Activated T-cell treated with anti-CD3 and anti-CD28 coated beads for 1 hour (primary cell): ENCODE results near the gene ZDHHC14.
"Not testable (repeated sequence)": the region's sequence is repeated elsewhere in the genome, so short reads cannot be mapped to it uniquely, and the experiment has no call there.

ENCODE experiments used
- DNase-seq: peaks from one replicate; pipeline ENCODE4 v3.0.0-alpha.2; 2020; ENCODE audit warnings: low read depth

The ZDHHC14 gene

DNA sequence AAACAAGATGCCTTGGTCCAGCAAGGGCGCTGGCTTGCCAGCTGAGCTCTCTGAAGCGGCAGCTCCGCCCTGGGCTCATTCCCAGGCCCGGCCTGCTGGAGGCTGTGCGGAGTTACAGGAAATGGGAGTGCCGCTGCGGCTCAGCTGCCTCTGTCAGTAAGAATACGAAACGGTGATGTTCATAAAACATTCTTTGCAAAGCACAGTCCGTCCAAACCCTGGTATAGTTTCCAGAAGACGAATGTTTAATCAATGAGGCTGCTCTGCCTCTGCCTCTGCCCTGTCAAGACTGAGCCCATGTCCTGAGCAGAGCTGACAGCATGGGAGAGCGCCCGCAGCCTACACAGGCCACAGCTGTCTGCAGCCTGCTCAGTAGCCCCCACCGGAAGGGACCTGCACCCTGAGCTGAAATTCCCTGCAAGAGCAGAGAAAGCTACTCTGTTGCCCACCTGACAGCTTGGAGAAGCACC lies 288.8 kb downstream of the ZDHHC14 start:
- no peak for DNase-seq

DNA sequence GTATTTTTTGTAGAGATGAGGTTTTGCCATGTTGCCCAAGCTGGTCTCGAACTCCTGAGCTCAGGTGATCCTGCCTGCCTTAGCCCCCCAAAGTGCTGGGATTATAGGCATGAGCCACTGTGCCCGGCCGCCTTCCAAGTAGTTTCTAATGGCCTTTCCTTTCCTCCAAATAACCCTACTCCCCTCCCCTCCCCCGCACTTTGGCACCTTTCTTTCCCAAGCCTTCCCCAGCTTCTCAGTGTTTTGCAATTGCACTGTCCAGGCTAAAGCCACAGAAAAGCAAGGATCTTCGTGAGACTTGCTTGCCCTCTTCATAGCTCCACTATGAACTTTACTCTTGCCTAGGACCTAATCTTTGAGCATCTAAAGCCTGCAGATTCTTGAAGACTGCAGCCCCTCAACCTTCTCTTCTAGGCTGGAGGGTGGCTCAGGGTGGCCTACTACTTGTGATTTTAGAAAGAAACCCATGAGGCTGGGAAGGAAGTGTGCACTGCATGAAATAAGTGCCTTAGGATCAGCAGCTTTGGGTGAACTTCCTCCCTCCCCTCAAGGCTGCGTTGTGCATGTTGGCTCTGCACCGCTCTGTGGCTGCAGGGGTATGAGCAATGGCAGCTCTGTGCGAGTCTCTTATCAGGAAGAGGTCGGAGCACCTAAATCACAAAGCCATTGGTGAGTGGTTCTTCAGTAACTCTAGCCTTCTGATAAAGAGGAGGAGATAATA lies 289.6 kb downstream of the ZDHHC14 start:
- no peak for DNase-seq

DNA sequence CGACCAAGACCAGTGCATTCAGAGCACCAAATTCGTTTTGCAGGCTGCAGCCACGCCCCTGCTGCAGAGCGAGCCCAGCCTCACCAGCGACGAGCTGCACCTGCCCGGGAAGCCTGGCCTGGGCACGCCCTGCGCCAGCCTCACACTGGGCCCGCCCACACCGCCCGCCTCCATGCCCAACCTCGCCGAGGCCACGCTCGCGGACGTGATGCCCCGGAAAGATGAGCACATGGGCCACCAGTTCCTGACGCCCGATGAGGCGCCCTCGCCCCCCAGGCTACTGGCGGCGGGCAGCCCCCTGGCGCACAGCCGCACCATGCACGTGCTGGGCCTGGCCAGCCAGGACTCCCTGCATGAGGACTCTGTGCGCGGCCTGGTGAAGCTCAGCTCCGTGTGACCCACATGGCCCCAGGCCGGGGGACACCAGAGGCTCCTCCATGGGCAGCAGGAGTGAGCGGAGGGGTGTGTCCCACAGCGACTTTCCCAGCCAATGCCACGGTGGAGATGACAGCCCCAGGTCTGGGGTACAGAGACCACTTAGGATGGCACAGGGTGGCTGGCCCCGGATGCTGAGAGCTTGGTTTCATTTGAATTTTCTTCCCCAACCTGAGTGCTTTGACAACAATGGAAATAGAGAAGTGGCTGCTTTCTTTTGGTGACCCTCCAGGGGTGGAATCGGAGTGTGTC lies 291.9 kb downstream of the ZDHHC14 start:
- no peak for DNase-seq

DNA sequence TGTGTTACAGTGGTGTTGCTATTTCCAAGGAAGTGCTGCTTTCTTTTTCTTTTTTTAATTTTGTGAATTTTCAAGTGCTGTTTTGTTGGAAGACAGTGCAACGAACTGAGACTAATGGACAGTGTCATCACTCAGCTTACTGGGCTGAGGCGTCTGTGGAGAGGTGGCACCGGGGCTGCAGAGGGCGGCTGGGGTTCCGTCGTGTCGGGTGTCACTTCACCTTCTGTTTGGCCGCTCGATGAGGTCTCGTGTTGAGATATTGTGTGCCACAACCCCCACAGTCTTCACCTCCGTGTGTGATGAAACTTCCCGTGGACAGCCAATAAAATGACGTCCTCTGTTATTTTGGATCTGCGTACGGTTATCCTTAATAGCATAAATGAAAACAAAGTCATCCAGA lies 292.6 kb downstream of the ZDHHC14 start:
- DNase-seq: no peak

DNA sequence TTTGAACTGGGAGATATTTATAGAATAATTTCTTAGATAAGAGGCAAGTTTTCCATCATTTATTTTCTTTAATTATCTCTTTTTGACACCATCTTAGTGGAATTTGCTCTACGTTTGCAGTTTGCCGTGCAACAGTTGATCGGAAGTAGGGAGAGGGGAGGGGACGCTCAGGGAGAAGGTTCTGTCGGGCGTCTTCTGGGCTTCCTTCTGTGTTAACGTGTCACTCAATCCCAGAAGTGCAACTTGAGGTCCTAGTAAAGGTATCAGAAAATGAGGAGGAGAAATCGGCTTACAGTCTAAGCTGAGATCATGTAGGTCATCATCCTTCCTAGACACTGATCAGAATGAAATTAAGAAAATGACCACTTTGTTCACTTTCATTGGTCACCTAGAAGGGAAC lies 293.1 kb downstream of the ZDHHC14 start:
- DNase-seq: no peak

DNA sequence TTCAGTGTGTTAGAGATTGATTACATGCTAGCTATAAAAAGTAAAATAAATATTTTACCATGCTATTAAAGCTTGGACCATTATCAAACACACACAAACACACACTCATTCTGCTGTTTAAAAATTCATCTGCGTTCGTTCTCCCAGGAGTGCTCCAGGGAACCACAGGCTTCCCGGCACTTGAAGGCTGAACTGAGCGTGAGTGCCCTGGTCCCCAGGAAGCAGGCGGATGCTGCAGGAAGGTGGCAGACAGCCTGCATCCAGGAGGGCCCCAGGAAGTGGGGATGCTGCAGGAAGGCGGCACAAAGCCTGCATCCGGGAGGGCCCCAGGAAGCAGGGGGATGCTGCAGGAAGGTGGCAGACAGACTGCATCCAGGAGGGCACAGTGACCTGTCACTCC lies 294.8 kb downstream of the ZDHHC14 start:
- no peak for DNase-seq

DNA sequence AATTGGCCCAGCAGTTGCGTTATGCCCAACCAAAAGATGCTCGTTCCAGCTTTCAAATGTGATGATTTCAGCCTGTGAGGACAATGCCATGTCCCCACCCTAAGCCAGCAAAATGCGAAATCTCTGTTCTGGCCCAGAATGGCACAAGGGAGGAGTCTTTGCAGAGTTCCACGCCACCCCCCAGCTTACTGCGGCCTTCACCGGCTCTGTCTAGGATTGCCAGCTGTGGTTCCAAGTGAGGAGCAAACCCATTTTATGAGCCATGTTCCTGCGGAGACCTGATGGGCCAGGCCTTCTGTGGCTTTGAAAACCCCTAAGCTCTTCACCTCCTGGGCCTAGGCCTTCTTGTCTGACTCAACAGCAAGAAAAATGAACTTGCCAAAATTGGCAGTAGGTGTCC lies 295.3 kb downstream of the ZDHHC14 start:
- no peak for DNase-seq

DNA sequence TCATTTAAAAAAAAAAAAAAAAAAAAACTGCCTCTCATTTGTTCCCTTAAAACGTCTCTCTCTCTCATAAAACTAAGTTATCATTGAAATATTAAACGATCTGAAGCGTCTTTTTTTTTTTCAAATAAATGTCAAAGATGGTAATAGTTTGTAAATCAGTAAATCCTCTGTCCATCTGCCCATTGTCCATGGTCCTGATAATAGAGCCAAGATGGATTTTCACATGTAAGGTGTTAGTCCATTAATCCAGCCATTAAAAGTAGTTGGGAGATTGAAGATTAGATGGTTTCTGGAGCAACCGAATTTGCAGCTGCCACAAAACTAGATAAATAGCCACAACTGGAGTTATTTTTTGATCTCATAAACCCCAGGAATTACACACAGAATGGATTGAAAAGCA lies 296.2 kb downstream of the ZDHHC14 start:
- DNase-seq: no peak

DNA sequence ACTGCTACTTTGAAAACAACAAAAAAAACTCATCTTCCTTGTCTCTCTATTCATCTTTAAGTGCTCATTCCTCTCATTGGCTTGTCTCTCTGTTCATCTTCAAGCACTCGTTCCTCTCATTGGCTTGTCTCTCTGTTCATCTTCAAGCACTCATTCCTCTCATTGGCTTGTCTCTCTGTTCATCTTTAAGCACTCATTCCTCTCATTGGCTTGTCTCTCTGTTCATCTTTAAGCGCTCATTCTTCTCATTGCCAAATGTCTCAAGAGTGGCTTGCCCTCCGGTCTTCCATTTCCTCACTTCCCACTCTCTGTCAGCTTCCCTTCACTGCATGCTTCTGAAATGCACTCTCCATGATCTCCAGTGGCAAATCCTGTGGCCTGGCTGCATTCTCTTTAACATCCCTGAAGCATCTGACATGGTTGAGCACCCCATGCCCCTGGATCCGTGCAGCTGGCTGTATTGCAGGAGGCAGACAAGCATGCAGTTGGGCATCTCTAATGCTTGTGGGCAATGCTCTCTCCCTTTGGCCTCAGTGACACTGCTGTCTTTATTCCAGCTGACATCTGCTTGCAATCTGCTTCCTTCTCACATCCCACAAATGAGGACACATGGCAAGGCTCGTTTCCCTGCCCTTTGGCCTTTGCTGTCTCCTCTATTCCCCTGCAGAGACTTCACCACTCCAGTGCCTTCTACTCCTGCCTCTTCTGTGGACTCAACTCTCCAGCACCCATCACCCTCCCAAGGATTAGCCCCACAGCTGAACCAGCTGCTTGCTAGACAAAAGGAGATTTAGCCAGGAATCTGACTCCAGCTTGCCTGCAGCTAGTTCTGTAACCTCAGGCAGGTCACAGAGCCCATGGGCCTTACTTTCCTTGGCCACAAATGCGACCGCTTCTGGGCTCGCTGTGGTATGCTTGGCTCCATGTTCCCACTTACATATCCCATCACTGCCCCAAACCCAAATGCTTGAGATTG lies 298.9 kb downstream of the ZDHHC14 start:
- no peak for DNase-seq

DNA sequence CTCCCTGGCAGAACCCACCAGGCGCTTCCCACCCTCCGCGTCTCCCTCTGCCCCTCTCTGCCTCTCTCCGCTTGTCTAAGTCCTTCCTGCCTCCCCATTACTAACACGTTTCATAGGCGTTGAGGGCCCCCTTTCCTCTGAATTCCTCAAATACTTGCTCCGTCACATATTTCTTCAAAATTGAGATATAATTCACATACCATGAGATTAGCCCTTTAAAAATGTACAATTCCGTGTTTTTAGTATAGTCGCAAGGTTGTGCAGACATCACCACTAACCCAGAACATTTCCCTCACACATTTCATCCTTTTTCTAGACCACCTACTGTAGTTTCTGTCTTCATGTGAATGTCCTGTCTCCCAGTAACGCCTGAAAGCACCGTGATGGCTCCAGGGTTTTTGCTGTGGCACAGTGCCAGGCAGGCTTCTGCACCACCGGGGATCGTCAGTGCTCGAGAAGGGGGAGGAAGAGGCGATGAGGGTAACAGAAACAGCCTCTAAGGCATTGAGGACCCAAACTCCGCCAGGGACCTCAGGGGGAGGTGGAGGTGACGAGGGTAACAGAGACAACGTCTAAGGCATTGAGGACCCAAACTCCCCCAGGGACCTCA lies 300.2 kb downstream of the ZDHHC14 start:
- DNase-seq: no peak

DNA sequence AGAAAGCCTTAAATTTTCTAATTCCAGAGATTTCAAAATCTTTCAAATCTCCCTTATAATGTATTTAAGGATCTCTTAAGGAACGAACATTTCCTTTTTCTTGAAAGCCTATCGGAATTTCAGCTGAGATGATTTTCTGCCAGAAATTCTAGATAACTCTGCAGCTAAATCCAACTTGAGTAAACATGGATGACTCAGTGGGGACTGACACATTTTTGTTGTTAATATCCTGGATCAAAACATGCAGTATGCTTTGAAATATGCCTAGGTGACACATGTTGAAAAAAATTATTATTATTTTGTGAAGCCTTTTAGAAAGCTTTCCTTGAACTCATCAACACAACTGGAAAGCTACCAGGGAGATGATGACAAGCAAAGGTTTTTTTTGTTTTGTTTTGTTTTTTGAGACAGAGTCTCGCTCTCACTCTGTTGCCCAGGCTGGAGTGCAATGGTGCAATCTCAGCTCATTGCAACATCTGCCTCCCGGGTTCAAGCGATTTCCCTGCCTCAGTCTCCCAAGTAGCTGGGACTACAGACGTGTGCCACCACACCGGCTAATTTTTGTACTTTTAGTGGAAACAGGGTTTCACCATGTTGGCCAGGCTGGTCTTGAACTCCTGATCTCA lies 302.0 kb downstream of the ZDHHC14 start:
- no peak for DNase-seq

DNA sequence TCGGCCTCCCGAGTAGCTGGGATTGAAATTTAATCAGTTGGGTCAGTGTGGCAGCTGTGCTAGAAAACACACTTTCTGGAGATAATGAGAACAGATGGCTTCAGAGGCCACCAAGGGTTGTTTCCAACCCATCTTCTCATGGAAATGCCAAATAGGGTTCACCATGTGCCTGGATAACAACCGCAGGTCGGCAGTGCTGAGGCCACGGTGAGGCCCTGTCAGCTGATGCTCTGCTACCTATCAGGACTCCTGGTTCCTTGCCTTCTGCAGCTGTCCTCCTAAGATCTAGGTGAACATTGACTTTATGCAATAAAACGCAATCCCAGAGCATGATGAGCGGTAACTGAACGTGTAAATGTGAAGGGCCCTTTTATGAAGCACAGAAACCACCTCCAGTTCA lies 302.7 kb downstream of the ZDHHC14 start:
- no peak for DNase-seq

DNA sequence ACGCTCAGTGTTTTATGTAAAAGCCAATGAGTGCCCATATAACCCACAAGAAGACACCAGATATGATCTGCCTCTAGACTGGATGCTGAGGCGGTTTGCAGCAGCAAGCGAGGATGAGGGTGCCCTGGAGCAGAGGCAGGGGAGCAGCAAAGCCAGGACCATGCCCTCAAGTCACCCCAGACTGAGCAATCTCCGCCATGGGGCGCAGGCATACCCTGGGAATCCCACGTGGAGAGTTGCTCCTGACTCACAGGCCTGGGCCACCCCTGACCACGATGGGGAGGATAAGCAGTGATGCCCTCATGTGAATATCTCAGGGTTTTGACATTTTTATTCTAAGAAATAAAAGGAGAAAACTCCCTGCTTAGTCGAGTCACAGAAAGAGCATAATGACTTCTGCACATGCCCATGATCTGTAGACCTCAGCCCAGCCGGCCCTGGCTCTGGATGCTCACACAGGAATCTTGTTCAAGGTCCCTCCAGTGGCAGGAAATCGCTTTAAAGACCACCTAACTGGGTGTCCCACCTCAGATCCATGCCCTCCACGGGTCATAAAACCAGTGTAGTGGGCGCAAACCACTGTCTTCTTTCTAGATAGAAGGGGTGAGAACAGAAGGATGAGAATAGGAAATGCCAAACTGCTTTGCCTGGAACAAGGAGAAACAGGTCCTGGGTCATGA lies 303.8 kb downstream of the ZDHHC14 start:
- DNase-seq: no peak

DNA sequence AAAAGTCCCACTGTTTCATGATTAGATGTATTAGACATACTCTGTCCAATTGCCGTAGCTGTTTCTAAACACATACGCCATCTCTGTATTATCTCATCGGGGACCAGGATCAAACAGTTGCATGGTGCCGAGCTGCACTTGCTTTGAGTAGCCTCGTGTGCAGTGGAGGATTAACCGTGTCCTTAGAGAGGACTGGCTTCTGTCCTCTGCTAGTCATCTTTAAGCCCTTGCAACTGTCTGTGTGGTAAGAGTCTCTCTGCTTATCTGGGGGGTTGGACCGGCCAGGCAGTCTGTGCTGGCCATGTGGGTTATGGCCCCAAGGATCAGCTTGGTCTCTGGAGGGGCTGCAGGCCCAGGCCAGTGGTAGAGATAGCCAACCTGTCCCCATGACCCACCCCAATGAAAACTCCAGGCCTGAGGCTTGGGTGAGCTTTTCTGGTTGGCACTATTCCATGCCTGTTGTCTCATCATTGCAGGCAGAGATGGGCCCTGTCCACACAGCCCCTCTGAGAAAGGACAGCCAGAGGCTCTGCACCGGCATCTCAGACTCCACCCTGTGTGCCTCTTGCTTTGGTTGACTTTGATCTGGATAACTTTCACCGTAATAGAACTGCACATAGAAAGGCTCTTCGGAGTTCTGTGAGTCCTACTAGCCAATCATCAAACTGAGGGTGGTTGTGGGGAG lies 304.7 kb downstream of the ZDHHC14 start:
- DNase-seq: no peak

DNA sequence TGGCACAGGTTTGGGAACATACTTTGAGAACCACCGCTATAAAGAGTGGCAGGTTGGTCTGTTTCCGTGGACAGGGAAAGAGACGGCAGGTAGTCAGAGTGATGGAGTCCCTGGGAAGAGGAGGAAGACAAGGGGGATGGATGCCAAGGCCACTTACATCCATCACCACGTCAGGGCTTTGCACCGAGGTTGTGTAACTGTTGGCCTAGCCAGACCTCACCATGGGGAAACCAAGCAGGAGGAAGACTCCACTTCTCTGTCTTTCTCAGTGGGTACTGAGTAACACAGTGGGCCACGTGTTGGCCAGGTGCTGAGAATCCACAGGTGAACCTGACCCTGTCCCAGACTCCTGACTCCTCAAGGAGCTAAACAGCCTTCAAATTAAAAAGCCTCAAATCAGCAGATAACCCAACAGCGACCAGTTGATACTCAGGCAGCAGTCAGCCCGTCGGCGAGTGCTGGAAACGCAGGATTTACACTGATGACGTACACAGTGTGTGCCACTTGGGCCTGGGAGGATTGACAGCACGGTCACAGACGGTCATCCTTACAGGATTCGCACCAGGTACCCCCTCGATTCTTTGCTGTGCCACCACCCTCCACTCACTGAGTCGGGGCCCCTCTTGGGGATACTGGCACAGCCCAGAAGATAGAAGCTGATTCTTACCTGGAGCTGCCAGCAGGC lies 307.4 kb downstream of the ZDHHC14 start:
- no peak for DNase-seq

DNA sequence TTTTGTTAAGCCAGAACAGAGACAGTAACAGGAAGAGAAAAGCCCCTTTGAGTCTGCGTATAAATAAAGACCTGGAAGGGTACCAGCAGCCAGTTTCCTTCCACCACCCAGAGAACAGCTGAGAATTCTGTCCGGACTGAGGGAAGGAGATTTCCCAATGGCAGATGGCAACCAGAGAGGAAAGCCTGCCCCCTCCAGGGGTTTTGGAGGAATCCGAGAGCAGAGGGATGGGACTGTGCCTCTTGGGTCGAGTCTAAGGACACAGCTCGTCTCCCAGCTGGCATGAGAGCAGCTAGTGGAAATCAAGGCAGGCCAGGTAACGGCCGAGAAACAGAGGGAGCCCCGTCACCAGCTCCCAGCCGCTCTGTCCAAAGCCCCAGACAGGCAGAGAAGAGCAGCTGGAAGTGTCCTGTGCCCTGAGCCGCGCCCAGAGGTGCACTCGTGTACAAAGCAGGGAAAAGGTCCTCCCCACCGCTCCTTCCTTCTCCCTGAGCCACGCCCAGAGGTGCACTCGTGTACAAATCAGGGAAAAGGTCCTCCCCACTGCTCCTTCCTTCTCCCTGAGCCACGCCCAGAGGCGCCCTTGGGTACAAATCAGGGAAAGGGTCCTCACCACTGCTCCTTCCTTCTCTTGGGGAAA lies 308.1 kb downstream of the ZDHHC14 start:
- DNase-seq: no peak

DNA sequence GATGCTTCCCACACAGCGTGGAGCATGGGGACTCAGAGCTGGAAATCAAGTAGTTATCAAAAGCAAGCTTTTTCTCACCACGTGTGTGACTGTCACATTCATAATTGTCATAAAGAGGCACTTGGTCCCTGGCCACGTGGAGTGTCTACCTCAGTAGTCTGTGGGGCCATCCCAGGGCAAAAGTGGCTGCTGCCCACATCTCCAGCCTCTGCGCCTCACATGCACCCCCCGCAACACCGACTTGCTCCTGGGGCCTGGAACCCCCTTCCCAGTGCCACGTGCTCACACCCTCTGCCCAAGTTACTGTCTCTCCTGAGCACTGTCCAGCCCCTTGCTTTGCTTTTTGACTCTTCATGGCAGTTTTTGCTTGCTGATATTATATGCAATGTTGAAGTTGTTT lies 308.9 kb downstream of the ZDHHC14 start:
- DNase-seq: no peak

DNA sequence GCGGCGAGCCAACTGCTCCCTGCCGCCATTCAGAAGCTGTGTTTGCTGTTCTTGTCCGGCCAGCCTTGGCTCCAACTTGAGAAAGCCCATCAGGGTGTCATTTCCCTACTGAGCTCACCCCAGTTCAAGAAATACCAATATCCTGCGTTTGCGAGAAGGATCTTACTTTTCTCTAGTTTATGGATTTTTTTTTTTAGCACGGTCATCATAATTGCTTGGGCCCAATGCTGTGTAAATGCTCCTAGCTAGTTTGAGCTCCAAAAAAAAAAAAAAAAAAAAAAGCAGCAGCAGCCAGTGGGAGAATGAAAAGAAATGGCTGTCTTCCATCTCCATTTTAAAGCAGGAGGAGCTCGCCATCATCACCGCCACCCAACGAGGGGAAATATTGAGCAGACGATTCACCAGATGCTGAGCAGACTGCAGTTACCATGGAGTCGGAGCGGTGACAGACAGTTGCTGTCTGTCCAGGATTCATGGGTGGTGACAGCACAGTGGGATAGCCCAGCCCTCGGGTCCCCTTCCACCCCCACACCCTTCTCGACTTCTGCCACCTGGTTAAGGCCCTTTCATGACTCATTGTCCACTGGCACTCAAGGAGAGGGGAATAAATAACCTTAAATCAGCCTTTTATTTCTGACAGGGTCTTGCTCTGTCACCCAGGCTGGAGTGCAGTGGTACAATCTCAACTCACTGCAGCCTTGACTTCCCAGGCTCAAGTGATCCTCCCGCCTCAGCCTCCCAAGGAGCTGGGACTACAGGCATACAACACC lies 309.6 kb downstream of the ZDHHC14 start:
- no peak for DNase-seq

DNA sequence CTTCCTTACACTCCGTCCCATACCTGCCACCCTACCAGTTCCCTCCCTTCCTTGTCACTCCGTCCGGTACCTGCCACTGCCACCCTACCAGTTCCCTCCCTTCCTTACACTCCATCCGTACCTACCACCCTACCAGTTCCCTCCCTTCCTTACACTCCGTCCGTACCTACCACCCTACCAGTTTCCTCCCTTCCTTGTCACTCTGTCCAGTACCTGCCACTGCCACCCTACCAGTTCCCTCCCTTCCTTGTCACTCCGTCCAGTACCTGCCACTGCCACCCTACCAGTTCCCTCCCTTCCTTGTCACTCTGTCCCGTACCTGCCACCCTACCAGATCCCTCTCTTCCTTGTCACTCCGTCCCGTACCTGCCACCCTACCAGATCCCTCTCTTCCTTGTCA lies 310.6 kb downstream of the ZDHHC14 start:
- not testable (repeated sequence) for DNase-seq
